Measurements from ENCODE around the gene BFSP1.

Gene BFSP1

DNA sequence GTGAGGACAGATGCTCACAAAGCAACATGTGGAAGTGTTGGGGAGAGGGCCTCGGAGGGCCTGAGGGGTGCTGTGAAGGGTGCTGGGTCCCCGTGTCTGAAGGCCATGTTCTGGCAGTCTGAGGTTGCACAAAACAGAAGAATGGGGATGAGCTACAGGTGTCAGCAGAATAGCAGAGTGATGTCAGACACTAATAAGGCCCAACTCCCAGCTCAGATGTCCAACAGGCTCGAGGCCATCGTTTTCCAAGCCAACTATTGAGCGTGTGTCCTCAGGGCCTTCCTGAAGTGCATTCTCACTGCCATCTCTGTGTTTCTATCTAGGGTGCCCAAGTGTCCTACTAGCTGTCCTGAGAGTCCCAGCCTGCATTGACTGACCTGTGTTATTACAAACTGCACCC, 7.9 kb downstream of the BFSP1 start:
- FAIRE-seq: no peak
- no peak for DNase-seq (ENCODE audit: low spot score)

- FAIRE-seq: no peak
These were observed 8.7 kb downstream of the BFSP1 start for GRCh38 chr20:17522528-17522927.

GRCh38 chr20:17520583-17520982, 10.6 kb downstream of the BFSP1 start:
- FAIRE-seq (no peak), DNase-seq (ENCODE audit: low spot score) (peak; percentile 18)

More at GRCh38 chr20:17522528-17522927, 8.7 kb downstream of the BFSP1 start:
- DNase-seq (ENCODE audit: low spot score): no peak

- no peak for DNase-seq (ENCODE audit: low spot score)
These were observed 11.4 kb downstream of the BFSP1 start for GRCh38 chr20:17519606-17520285.

GRCh38 chr20:17518339-17519052, 12.7 kb downstream of the BFSP1 start:
- no peak for FAIRE-seq
- DNase-seq (ENCODE audit: low spot score): no peak

More at GRCh38 chr20:17519606-17520285, 11.4 kb downstream of the BFSP1 start:
- FAIRE-seq: no peak

DNA sequence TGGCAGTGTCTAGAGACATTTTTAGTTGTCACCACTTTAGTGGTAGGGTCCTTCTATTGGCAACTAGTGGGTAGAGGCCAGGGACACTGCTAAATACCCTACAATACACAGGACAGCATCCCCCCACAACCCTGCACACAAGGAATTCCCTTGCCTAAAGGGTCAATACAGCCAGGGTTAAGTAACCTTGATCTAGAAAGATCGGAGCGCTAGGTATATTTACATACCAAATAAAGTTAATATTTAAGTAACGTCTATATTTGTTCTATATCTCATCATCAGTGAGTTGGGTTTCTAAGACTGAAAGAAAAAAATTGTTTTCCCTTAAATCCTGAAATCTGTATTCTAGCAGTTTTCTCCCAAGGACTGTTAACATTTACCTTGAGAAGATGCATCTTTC, 16.1 kb downstream of the BFSP1 start:
- FAIRE-seq: no peak
- no peak for DNase-seq (ENCODE audit: low spot score)

DNA sequence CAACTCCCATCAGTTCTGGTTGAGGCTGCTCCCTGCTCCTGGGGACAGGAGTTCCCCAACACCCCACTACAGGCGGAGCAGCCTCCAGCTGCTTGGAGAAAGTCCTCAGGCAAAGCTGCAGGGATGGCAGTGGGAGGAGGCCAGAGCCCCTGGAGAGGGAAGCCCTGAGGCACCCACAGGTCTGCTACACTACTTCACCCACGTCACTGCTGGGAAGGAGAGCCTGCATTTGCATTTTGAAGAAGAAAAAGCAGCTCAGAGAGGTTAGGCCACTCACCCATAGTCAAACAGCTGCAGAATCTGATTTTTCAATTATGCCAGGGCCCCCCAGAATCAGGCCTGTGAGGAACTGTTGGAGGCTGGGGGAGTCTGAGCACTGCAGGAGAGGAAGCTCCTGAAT, 17.2 kb downstream of the BFSP1 start:
- FAIRE-seq: no peak

GRCh38 chr20:17511401-17511800, 19.8 kb downstream of the BFSP1 start:
- DNase-seq (ENCODE audit: low spot score): no peak
- FAIRE-seq: no peak

More for the DNA sequence above, 17.2 kb downstream of the BFSP1 start:
- no peak for DNase-seq (ENCODE audit: low spot score)

DNA sequence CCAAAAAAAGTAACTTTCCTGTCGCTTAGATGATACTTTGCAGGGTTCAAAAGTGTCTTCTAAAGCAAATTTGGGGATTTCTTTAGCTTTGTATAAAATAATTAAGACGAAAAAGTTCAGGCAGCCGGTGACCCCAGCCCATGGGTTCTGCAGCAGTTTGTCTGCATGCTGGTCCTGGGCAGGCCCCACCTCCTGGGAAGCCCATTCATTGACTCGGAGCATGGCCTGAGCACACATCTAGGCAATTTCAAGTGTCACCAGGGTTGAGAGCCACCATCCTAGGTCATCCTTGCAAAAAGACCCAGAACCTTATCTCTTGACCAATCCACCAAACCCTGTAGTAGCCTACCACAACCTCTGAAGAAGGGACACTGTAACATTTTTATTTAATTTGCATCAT, 20.6 kb downstream of the BFSP1 start:
- DNase-seq (ENCODE audit: low spot score) (no peak), FAIRE-seq (no peak)

- no peak for DNase-seq (ENCODE audit: low spot score)
- no peak for FAIRE-seq
These were observed 22.4 kb downstream of the BFSP1 start for GRCh38 chr20:17508756-17509155.

- no peak for DNase-seq (ENCODE audit: low spot score)
- peak; percentile 9 for FAIRE-seq
These were observed 23.6 kb downstream of the BFSP1 start for GRCh38 chr20:17507531-17507930.

- no peak for FAIRE-seq
These were observed 24.1 kb downstream of the BFSP1 start for GRCh38 chr20:17507032-17507431.

GRCh38 chr20:17505636-17506517, 25.3 kb downstream of the BFSP1 start:
- DNase-seq (ENCODE audit: low spot score) (peak; percentile 54), FAIRE-seq (no peak)

More at GRCh38 chr20:17507032-17507431, 24.1 kb downstream of the BFSP1 start:
- DNase-seq (ENCODE audit: low spot score): no peak

GRCh38 chr20:17504898-17505635, 26.1 kb downstream of the BFSP1 start:
- no peak for FAIRE-seq
- DNase-seq (ENCODE audit: low spot score): peak; percentile 36

DNA sequence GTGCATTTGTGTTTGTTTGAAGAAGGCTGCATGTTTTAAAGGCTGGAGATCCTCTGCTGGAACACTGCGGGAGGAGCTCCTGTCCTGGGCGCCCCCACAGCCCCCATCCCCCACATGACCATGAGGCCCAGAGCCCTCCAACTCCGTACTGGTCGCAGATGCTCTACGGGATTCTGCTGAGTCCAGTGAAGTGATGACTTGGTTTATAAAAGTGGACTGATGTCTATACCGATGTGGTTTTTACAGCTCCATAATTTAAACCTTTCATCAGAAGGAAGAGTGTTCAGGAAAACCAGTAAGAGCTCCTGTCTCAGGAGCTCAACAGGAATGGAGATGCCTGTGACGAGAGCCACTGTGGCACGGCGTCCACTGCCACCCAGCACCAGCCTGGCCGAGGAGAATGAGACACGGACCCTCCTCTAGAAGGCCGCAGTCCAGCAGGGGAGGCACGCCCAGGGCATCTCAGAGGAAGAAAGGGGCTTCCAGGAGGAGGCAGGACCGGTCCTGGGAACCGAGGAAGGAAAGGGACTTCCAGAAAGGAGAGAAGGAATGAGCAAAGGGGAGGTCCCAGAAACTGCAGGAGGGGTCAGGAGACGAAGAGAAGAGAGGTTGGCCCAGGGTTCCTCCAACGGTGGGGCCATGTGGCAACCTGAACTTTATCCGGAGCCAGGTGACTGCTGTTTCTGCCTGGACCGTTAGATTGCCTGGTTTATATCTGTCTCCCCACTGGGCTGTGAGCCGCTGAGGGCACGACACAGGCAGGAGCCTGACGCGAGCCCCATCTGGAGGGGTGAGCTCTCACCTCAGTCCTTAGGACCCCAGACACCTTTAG, 26.9 kb downstream of the BFSP1 start:
- peak; percentile 21 for DNase-seq (ENCODE audit: low spot score)
- no peak for FAIRE-seq

GRCh38 chr20:17503301-17504065, 27.7 kb downstream of the BFSP1 start:
- FAIRE-seq (no peak), DNase-seq (ENCODE audit: low spot score) (no peak)

GRCh38 chr20:17502105-17502504, 29.1 kb downstream of the BFSP1 start:
- no peak for DNase-seq (ENCODE audit: low spot score)
- FAIRE-seq: no peak

DNA sequence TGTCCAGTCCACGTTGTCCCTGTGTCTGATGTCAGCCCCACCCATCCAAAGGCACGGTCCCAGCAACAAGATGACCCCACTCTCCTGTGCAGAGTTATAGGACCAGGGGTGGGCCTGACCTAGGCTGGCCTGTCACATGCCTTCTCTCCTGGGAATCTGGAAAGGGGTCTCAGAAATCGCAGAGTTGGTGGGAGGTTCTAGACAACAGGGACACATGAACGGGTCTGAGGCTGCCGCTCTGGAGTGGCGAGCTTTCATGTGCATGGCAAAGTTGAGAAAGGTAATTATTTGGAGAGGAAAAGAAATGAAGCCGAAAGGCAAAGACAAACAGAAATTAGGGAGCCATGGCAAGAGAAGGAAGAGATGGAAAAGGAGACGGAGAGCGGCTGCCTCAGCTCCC, 29.5 kb downstream of the BFSP1 start:
- no peak for DNase-seq (ENCODE audit: low spot score)
- no peak for FAIRE-seq

DNA sequence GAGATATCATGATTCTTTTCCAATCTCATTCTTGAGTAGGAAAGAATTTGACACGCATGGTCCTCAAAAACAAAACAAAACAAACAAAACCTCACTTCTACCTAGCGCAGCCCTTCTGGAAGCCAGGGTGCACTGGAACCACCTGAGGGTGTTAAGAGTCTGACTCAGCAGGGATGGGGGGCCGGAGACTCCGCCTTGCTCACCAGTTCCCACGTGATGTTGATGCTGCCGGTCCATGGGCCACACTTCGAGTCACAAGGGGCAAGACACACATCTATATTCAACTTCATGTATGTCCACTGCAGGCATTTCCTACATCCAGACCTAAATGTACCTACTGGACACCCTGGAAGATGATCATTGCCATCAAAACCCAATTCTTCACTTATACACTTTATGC, 30.4 kb downstream of the BFSP1 start:
- FAIRE-seq (no peak), DNase-seq (ENCODE audit: low spot score) (no peak)

GRCh38 chr20:17500271-17500670, 30.9 kb downstream of the BFSP1 start:
- FAIRE-seq: no peak
- no peak for DNase-seq (ENCODE audit: low spot score)
